Lower lobe of right lung (tissue), 2 donors: Measurements from ENCODE around the gene COL8A2. TPM values are rescaled to one million over a fixed set of nuclear protein-coding genes. Genes with fewer than 3 reads are reported as not detected.

Experiments used
- ATAC-seq, 2 donors: fragments of 200-7000 bp; cut with Tn5 transposase; one replicate each; pipeline ENCODE4 v1.9.1; 2020 to 2022; ENCODE audit warnings: mild to moderate bottlenecking in 2 of 2, moderate library complexity in 2 of 2
- DNase-seq: peaks from one replicate; pipeline ENCODE4 v3.0.0-alpha.2; 2020
- H3K27ac ChIP-seq: fragments of 200-600 bp; one replicate; pipeline ENCODE4 v1.8.0; 2022
- H3K27me3 ChIP-seq: fragments of 200-600 bp; one replicate; pipeline ENCODE4 v1.8.0; 2022; ENCODE audit warnings: low read depth
- H3K36me3 ChIP-seq: fragments of 200-600 bp; one replicate; pipeline ENCODE4 v1.8.0; 2022; ENCODE audit warnings: mild to moderate bottlenecking
- H3K4me1 ChIP-seq: fragments of 200-600 bp; one replicate; pipeline ENCODE4 v1.8.0; 2022
- H3K4me3 ChIP-seq: fragments of 200-600 bp; one replicate; pipeline ENCODE4 v1.8.0; 2022; ENCODE audit warnings: mild to moderate bottlenecking
- H3K9me3 ChIP-seq: fragments of 200-600 bp; one replicate; pipeline ENCODE4 v1.8.0; 2022
- intact Hi-C: fragments of 100-400 bp; cut with DNase I; formaldehyde crosslinking; loops from one replicate; pipeline ENCODE4 v1.11.0; 2022
- total RNA-seq: library from RNA; stranded (reverse); fragmentation: NEBNext Ultra II Directional; extraction: Animal tissue kit (Norgen Biotek cat#: 25700); gene quantifications from one replicate; pipeline ENCODE4 v1.2.1, GENCODE V29; 2021
- TF ChIP-seq, protein P1 (sequence below): fragments of 200-600 bp; IDR thresholded peaks from one replicate; pipeline ENCODE4 v1.8.0; 2022; ENCODE audit warnings: antibody characterized with exemption, mild to moderate bottlenecking
- donor health status: DM: no; HTN: yes; CAD: no; lungs with severe emphysema.

COL8A2 gene
- total RNA-seq, 1 donor from 2014 or later: 24.4 TPM

DNA sequence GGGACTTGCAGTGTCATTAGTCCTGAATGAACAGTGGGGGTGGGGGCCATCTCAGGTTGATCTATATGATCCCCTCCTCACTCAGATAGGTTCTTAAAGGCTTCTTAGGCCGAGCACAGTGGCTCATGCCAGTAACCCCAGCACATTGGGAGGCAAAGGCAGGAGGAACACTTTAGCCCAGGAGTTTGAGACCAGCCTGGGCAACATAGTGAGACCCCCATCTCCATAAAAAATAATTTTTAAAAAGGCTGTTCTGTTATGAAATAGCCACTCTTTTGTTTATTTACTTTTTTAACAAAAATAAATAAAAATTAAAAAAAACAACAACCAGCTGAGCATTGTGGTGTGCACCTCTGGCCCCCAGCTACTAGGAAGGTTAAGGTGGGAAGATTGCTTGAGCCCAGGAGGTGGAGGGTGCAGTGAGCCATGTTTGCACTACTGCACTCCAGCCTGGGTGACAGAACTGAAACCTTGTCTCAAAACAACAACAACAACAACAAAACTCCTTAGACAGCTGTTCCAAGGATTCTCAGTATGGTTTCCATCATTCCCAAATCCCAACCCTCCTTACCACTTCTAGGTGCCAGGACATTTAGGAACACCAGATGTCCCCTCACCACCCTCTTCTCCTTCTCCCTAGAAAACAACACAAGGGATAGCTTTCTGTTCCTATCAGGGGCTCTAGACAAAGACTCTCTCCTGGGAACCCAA, 26.3 kb upstream of the COL8A2 start:
- peak overlapping the region; percentile 37 for H3K4me3 ChIP-seq
- intact Hi-C loops: no loop called here
- H3K4me1 ChIP-seq: peaks cover 66% of the 10 kb centered on the region
- H3K27ac ChIP-seq: peak overlapping the region; percentile 98
- TF ChIP-seq, protein P1, sequence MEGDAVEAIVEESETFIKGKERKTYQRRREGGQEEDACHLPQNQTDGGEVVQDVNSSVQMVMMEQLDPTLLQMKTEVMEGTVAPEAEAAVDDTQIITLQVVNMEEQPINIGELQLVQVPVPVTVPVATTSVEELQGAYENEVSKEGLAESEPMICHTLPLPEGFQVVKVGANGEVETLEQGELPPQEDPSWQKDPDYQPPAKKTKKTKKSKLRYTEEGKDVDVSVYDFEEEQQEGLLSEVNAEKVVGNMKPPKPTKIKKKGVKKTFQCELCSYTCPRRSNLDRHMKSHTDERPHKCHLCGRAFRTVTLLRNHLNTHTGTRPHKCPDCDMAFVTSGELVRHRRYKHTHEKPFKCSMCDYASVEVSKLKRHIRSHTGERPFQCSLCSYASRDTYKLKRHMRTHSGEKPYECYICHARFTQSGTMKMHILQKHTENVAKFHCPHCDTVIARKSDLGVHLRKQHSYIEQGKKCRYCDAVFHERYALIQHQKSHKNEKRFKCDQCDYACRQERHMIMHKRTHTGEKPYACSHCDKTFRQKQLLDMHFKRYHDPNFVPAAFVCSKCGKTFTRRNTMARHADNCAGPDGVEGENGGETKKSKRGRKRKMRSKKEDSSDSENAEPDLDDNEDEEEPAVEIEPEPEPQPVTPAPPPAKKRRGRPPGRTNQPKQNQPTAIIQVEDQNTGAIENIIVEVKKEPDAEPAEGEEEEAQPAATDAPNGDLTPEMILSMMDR: no peak
- no peaks in the 10 kb centered on the region for H3K9me3 ChIP-seq
- no peaks in the 10 kb centered on the region for H3K27me3 ChIP-seq
- ATAC-seq (no peak), DNase-seq (no peak)
- no peaks in the 10 kb centered on the region for H3K36me3 ChIP-seq

DNA sequence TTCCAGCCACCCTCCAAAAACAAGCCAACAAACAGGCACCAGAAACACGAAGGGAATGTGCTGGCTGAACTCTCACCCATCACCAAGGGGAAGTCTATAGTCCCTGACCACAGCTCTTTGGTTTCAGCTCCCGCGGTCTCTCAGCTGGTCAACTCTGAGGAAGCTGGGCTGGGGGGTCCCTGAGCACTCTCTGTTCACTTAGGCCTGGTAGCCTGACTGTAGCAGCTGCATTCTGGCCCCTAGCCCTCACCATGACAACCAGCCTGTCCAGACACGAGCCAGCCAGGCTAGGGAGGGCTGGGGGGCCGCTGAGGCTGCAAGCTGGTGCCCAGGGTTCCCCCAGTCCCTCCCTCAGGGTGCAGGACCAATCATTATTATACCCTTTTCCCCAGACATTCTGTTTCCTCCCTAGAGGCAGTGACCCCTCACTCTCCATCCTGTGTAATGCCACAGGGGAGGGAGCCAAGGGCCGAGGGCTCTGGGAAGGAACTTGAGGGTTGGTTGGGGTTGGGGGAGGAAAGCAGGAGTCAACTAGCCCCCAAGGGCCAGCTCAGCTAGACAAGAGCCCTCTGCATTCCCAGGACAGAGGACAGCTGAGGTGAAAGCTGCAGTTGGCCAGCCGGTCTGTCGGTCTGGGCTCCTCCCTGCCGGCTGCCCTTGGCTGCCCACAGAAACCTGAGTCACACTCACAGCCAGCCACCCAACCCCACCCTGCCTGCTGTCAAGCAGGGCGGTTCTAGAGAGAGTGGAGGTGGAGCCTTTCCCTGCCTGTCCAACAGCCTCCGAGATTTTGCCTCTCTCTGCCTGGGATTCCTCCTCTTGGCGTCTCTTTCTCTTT, 25.5 kb upstream of the COL8A2 start:
- intact Hi-C loops: no loop called here
- H3K4me1 ChIP-seq: peaks cover 66% of the 10 kb centered on the region
- peak; percentile 95 for DNase-seq

GRCh38 chr1:36149973-36150295, 24.9 kb upstream of the COL8A2 start:
- H3K4me3 ChIP-seq: peak overlapping the region; percentile 37
- no peak for ATAC-seq
- H3K9me3 ChIP-seq: no peaks in the 10 kb centered on the region
- TF ChIP-seq, protein P1: no peak
- H3K36me3 ChIP-seq: no peaks in the 10 kb centered on the region
- peaks cover 62% of the 10 kb centered on the region for H3K4me1 ChIP-seq
- peak overlapping the region; percentile 98 for H3K27ac ChIP-seq
- DNase-seq: no peak
- intact Hi-C loops: no loop called here
- no peaks in the 10 kb centered on the region for H3K27me3 ChIP-seq

More for the DNA sequence above, 25.5 kb upstream of the COL8A2 start:
- H3K27ac ChIP-seq: peak overlapping the region; percentile 98
- peak overlapping the region; percentile 37 for H3K4me3 ChIP-seq
- no peaks in the 10 kb centered on the region for H3K9me3 ChIP-seq
- no peaks in the 10 kb centered on the region for H3K36me3 ChIP-seq
- TF ChIP-seq, protein P1: no peak
- peak; percentile 86 to 88 for ATAC-seq
- H3K27me3 ChIP-seq: no peaks in the 10 kb centered on the region

- Histone ChIP-seq H3K36me3 (no peaks in the 10 kb centered on the region), H3K27me3 (no peaks in the 10 kb centered on the region), H3K27ac (peak within 1 kb of the TSS; percentile 98), H3K4me1 (peaks cover 58% of the 10 kb centered on the region), H3K4me3 (peak within 1 kb of the TSS; percentile 85), H3K9me3 (no peaks in the 10 kb centered on the region)
- TF ChIP-seq, protein P1: peak; percentile 93
- DNase-seq: peak; percentile 100
- intact Hi-C loops: no loop called here
- ATAC-seq: peak; percentile 94 to 96
Observed at GRCh38 chr1:36149237-36149972, 24.4 kb upstream of the COL8A2 start, which contains the start of gene TRAPPC3. TSS of gene TRAPPC3 (minus strand) at chr1:36149486. CDS start at chr1:36149378, 108 bp downstream.

DNA sequence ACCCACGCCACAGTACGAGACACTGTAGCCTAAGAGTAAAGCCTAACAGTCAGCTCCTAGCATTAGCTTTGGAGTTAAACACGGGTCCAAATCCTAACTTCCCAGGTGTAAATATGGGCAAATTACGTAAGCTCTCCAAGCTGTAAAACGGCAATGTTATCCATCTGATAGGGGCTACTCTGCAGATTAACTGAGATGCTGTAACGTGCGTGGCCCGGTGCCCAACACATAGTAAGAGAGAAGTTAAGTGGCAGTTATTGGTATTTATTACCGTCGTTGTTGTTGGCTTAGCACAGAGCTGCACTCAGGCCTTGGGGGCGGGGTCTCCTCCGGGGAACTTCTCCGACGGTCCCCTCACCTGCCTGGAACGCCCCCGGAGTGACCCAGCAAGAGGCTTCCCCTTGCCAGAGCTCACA, 23.8 kb upstream of the COL8A2 start:
- Histone ChIP-seq H3K4me3 (peak overlapping the region; percentile 85), H3K27ac (peak overlapping the region; percentile 98), H3K9me3 (no peaks in the 10 kb centered on the region), H3K27me3 (no peaks in the 10 kb centered on the region), H3K4me1 (peaks cover 63% of the 10 kb centered on the region), H3K36me3 (no peaks in the 10 kb centered on the region)
- ATAC-seq (no peak), DNase-seq (no peak)
- TF ChIP-seq, protein P1: no peak
- intact Hi-C loops: no loop called here
